SK-N-MC (cell line): Measurements from ENCODE around the gene CALM3.

Experiments
- EZH2 ChIP-seq: fragments of 200-600 bp; sonication (generic); IDR thresholded peaks from one replicate; pipeline ENCODE4 v1.6.1; 2017; ENCODE audit warnings: antibody characterized with exemption
- FOXP2 ChIP-seq: optimal IDR thresholded peaks from 2 replicates; pipeline ENCODE3; 2011; ENCODE audit warnings: mild to moderate bottlenecking, moderate library complexity; ENCODE audit not compliant: insufficient read depth; ENCODE audit errors: extremely low read length, control extremely low read depth
- POLR2AphosphoS5 ChIP-seq: IDR thresholded peaks from 2 replicates; pipeline ENCODE4 v1.6.1; 2012; ENCODE audit warnings: mild to moderate bottlenecking, low read depth, low read length, borderline replicate concordance

- no peak for TF ChIP-seq POLR2AphosphoS5
- TF ChIP-seq EZH2 = no peak
- TF ChIP-seq FOXP2 = no peak
These were observed 20.9 kb upstream of the CALM3 start for GRCh38 chr19:46580247-46580646.
